H1 (cell line): Measurements from ENCODE around the gene SH3RF3. TPM values are rescaled to one million over a fixed set of nuclear protein-coding genes. Genes with fewer than 3 reads are reported as not detected.

Experiments used
- CTCF ChIA-PET: fragments of 300-600 bp; sonication (Branson Sonifier 250); formaldehyde crosslinking; loops from one replicate; lab custom pipeline; 2021; ENCODE audit not compliant: partially characterized antibody; lab: Charles Lee
- POLR2A ChIA-PET: fragments of 300-600 bp; sonication (Branson Sonifier 250); formaldehyde crosslinking; loops from one replicate; lab custom pipeline; 2021; ENCODE audit warnings: inconsistent platforms; ENCODE audit not compliant: partially characterized antibody; lab: Charles Lee
- DNase-seq, 2 experiments: peaks; one replicate each; pipeline versions ENCODE4 v3.0.0 to v3.0.0-alpha.2; 2010 to 2022; ENCODE audit warnings: low spot score in 2 of 2, low read depth in 1 of 2, mixed read lengths in 1 of 2
- FAIRE-seq: peaks from 2 replicates; lab custom pipeline; 2011; peaks lifted over from hg19 to GRCh38; lab: Jason Lieb, UNC
- H2AFZ ChIP-seq: 2 replicates; pipeline ENCODE4 v1.8.1; 2012; ENCODE audit warnings: low read length, inconsistent platforms
- H2AK5ac ChIP-seq: 2 replicates; pipeline ENCODE4 v1.6.1; 2013; ENCODE audit warnings: low read depth, low read length
- H2BK120ac ChIP-seq: replicated peaks from 2 replicates; pipeline ENCODE3; 2013; ENCODE audit warnings: low read depth, low read length, inconsistent platforms
- H2BK12ac ChIP-seq: 2 replicates; pipeline ENCODE4 v1.6.1; 2013; ENCODE audit warnings: low read depth, low read length
- H2BK15ac ChIP-seq: 2 replicates; pipeline ENCODE4 v1.6.1; 2013; ENCODE audit warnings: low read length
- H2BK20ac ChIP-seq: 2 replicates; pipeline ENCODE4 v1.6.1; 2013; ENCODE audit warnings: low read length
- H2BK5ac ChIP-seq: 2 replicates; pipeline ENCODE4 v1.6.1; 2013; ENCODE audit warnings: low read depth, low read length
- H3K14ac ChIP-seq: 2 replicates; pipeline ENCODE4 v1.6.1; 2013; ENCODE audit warnings: inconsistent platforms; ENCODE audit not compliant: insufficient read length
- H3K18ac ChIP-seq: 2 replicates; pipeline ENCODE4 v1.6.1; 2013; ENCODE audit warnings: low read length; ENCODE audit errors: extremely low read depth
- H3K23ac ChIP-seq: 2 replicates; pipeline ENCODE4 v1.6.1; 2013; ENCODE audit warnings: inconsistent platforms; ENCODE audit not compliant: insufficient read length
- H3K23me2 ChIP-seq: 2 replicates; pipeline ENCODE4 v1.6.1; 2013; ENCODE audit warnings: low read depth, low read length
- H3K27ac ChIP-seq: 2 replicates; pipeline ENCODE4 v1.6.1; 2011; ENCODE audit warnings: low read depth, low read length, inconsistent platforms
- H3K27me3 ChIP-seq, 4 experiments: replicated peaks in 1 of 4; 1 replicate in 1 of 4; 2 replicates in 3 of 4; pipeline versions ENCODE4 v1.6.1 to v1.8.1; 2011 to 2013; ENCODE audit warnings: low read length in 3 of 4, mild to moderate bottlenecking in 3 of 4, inconsistent platforms in 2 of 4, mixed read lengths in 2 of 4, moderate library complexity in 1 of 4; ENCODE audit not compliant: control insufficient read depth in 3 of 4, insufficient read depth in 3 of 4; ENCODE audit errors: extremely low read depth in 1 of 4
- H3K36me3 ChIP-seq, 4 experiments: 2 replicates each; pipeline versions ENCODE4 v1.6.1 to v1.8.1; 2011 to 2013; ENCODE audit warnings: mild to moderate bottlenecking in 4 of 4, low read length in 3 of 4, moderate library complexity in 2 of 4, control low read depth in 1 of 4, inconsistent platforms in 1 of 4; ENCODE audit not compliant: insufficient read depth in 4 of 4, control insufficient read depth in 2 of 4
- H3K4ac ChIP-seq: replicated peaks from 2 replicates; pipeline ENCODE3; 2013; ENCODE audit warnings: low read length, low read depth, mixed read lengths, inconsistent platforms; ENCODE audit not compliant: insufficient read length
- H3K4me1 ChIP-seq, 4 experiments: replicated peaks in 1 of 4; 1 replicate in 1 of 4; 2 replicates in 3 of 4; pipeline versions ENCODE4 v1.6.1 to v1.8.1; 2011 to 2013; ENCODE audit warnings: low read length in 3 of 4, inconsistent platforms in 2 of 4, mixed read lengths in 1 of 4; ENCODE audit not compliant: insufficient read depth in 4 of 4, control insufficient read depth in 3 of 4
- H3K4me2 ChIP-seq, 2 experiments: 2 replicates each; pipeline versions ENCODE4 v1.6.1 to v1.8.1; 2011 to 2013; ENCODE audit warnings: low read depth in 2 of 2, low read length in 2 of 2, control low read depth in 1 of 2, inconsistent platforms in 1 of 2, mild to moderate bottlenecking in 1 of 2; ENCODE audit not compliant: insufficient read depth in 1 of 2
- H3K4me3 ChIP-seq, 4 experiments: fragments of 200-600, 300-600 bp in 1 of 4; sonication (generic), shearing (Covaris generic), sonication (Bioruptor Twin) in 1 of 4; 2 replicates each; pipeline versions ENCODE4 v1.5.1 to v1.8.1; 2011 to 2016; ENCODE audit warnings: low read length in 4 of 4, low read depth in 3 of 4, control low read depth in 2 of 4, inconsistent platforms in 2 of 4, mild to moderate bottlenecking in 2 of 4, mixed read lengths in 1 of 4, moderate library complexity in 1 of 4; ENCODE audit not compliant: insufficient read depth in 2 of 4; ENCODE audit errors: extremely low read depth in 1 of 4
- H3K56ac ChIP-seq: replicated peaks from 2 replicates; pipeline ENCODE3; 2013; ENCODE audit warnings: low read depth, mild to moderate bottlenecking, mixed read lengths, low read length, inconsistent platforms; ENCODE audit not compliant: insufficient read length
- H3K79me1 ChIP-seq: 2 replicates; pipeline ENCODE4 v1.6.1; 2013; ENCODE audit warnings: low read depth, low read length, control low read depth
- H3K79me2 ChIP-seq, 2 experiments: 2 replicates each; pipeline versions ENCODE4 v1.6.1 to v1.8.1; 2012 to 2013; ENCODE audit warnings: low read length in 2 of 2, mild to moderate bottlenecking in 2 of 2, inconsistent platforms in 1 of 2; ENCODE audit not compliant: insufficient read depth in 2 of 2, control insufficient read depth in 1 of 2
- H3K9ac ChIP-seq, 4 experiments: replicated peaks in 1 of 4; 1 replicate in 1 of 4; 2 replicates in 3 of 4; pipeline versions ENCODE4 v1.6.1 to v1.8.1; 2011 to 2013; ENCODE audit warnings: low read depth in 3 of 4, low read length in 3 of 4, control low read depth in 2 of 4, mild to moderate bottlenecking in 2 of 4, moderate library complexity in 2 of 4, inconsistent platforms in 1 of 4; ENCODE audit errors: extremely low read depth in 1 of 4
- H3K9me3 ChIP-seq, 2 experiments: 2 replicates each; pipeline versions ENCODE4 v1.6.1 to v1.8.1; 2012 to 2013; ENCODE audit warnings: mild to moderate bottlenecking in 2 of 2, moderate library complexity in 2 of 2, control low read depth in 1 of 2, inconsistent platforms in 1 of 2, low read depth in 1 of 2, low read length in 1 of 2, mixed read lengths in 1 of 2; ENCODE audit not compliant: insufficient read depth in 2 of 2
- H4K20me1 ChIP-seq, 2 experiments: replicated peaks in 1 of 2; 2 replicates each; pipeline versions ENCODE3 to v1.8.1; 2011 to 2013; ENCODE audit warnings: inconsistent platforms in 2 of 2, low read length in 2 of 2, mild to moderate bottlenecking in 1 of 2; ENCODE audit not compliant: insufficient read depth in 2 of 2, control insufficient read depth in 1 of 2
- H4K5ac ChIP-seq: 2 replicates; pipeline ENCODE4 v1.6.1; 2013; ENCODE audit warnings: low read length, low read depth, mixed read lengths, inconsistent platforms; ENCODE audit not compliant: insufficient read length
- H4K8ac ChIP-seq: 2 replicates; pipeline ENCODE4 v1.8.0; 2013; ENCODE audit warnings: mild to moderate bottlenecking, moderate library complexity, low read length, inconsistent platforms; ENCODE audit not compliant: insufficient read depth; ENCODE audit errors: extremely low read depth
- H4K91ac ChIP-seq: replicated peaks from 2 replicates; pipeline ENCODE3; 2013; ENCODE audit warnings: low read length, mixed read lengths, inconsistent platforms; ENCODE audit not compliant: insufficient read length
- ATF3 ChIP-seq: IDR thresholded peaks from 2 replicates; pipeline ENCODE4 v1.6.1; 2011; ENCODE audit warnings: low read depth, mild to moderate bottlenecking, low read length; ENCODE audit not compliant: insufficient read depth
- BCL11A ChIP-seq, 2 experiments: IDR thresholded peaks; one replicate each; pipeline ENCODE4 v1.6.1; 2011; ENCODE audit warnings: low read depth in 2 of 2, low read length in 2 of 2, mild to moderate bottlenecking in 2 of 2
- CEBPB ChIP-seq: IDR thresholded peaks from 2 replicates; pipeline ENCODE4 v1.6.1; 2012; ENCODE audit warnings: low read depth, low read length
- CREB1 ChIP-seq: IDR thresholded peaks from 2 replicates; pipeline ENCODE4 v1.6.1; 2012; ENCODE audit warnings: inconsistent platforms
- CTBP2 ChIP-seq: IDR thresholded peaks from 2 replicates; pipeline ENCODE4 v1.7.0; 2011; ENCODE audit warnings: borderline replicate concordance, mild to moderate bottlenecking, moderate library complexity, mixed read lengths, low read length; ENCODE audit not compliant: insufficient read depth, insufficient read length
- EGR1 ChIP-seq: IDR thresholded peaks from 2 replicates; pipeline ENCODE4 v1.6.1; 2011; ENCODE audit warnings: low read depth, low read length, borderline replicate concordance
- EP300 ChIP-seq, 2 experiments: IDR thresholded peaks; 1 replicate in 1 of 2; 2 replicates in 1 of 2; pipeline ENCODE4 v1.6.1; 2011 to 2012; ENCODE audit warnings: low read depth in 2 of 2, low read length in 2 of 2, mild to moderate bottlenecking in 2 of 2, borderline replicate concordance in 1 of 2, inconsistent platforms in 1 of 2, moderate library complexity in 1 of 2
- GTF2F1 ChIP-seq: IDR thresholded peaks from 2 replicates; pipeline ENCODE4 v1.6.1; 2012; ENCODE audit warnings: low read depth, low read length, improper control_type of control experiment, borderline replicate concordance
- JUND ChIP-seq: IDR thresholded peaks from 2 replicates; pipeline ENCODE4 v1.6.1; 2011; ENCODE audit warnings: mild to moderate bottlenecking, improper control_type of control experiment, low read length
- NANOG ChIP-seq: IDR thresholded peaks from 2 replicates; pipeline ENCODE4 v1.6.1; 2011; ENCODE audit warnings: low read length, low read depth, mild to moderate bottlenecking, inconsistent platforms; ENCODE audit not compliant: insufficient read depth, poor library complexity, severe bottlenecking
- RFX5 ChIP-seq: IDR thresholded peaks from 2 replicates; pipeline ENCODE4 v1.6.1; 2011; ENCODE audit warnings: low read depth, low read length, improper control_type of control experiment, borderline replicate concordance
- RNF2 ChIP-seq: fragments of 200-900, 300-1000 bp; sonication (generic); IDR thresholded peaks from 2 replicates; pipeline ENCODE4 v1.7.1; 2016; ENCODE audit warnings: borderline replicate concordance, low read depth, mild to moderate bottlenecking, antibody characterized with exemption, low read length; ENCODE audit not compliant: poor library complexity, severe bottlenecking; ENCODE audit errors: missing control alignments
- SUZ12 ChIP-seq: fragments of 200-600 bp; sonication (generic); IDR thresholded peaks from 2 replicates; pipeline ENCODE4 v1.6.1; 2012; ENCODE audit warnings: mild to moderate bottlenecking, inconsistent platforms, low read length, moderate library complexity, mixed read lengths
- TAF7 ChIP-seq: optimal IDR thresholded peaks from 2 replicates; pipeline ENCODE3; 2011; ENCODE audit warnings: low read depth, mild to moderate bottlenecking, inconsistent platforms, low read length, moderate library complexity, borderline replicate concordance
- WGBS, 2 experiments: shearing (Covaris generic) in 1 of 2; methylation state at CpG; one replicate each; pipeline versions ENCODE4 v1.1.6 to v1.1.7; 2013 to 2015; ENCODE audit warnings: low lambda C conversion rate in 2 of 2, mixed read lengths in 2 of 2, inconsistent platforms in 1 of 2, low coverage in 1 of 2, missing lambda C conversion rate in 1 of 2; ENCODE audit not compliant: insufficient replicate concordance in 2 of 2, insufficient coverage in 1 of 2, insufficient read length in 1 of 2; ENCODE audit errors: extremely low coverage in 1 of 2, missing lambda C conversion rate in 1 of 2; 5-methylcytosine and 5-hydroxymethylcytosine counted together
- polyA plus RNA-seq, 7 experiments: library from polyadenylated mRNA; depleted of rRNA in 3 of 7; stranded (reverse) in 5 of 7; unstranded in 2 of 7; fragments of >200 nt in 5 of 7; fragments of 200-250 nt in 2 of 7; gene quantifications; 1 replicate in 5 of 7; 2 replicates in 1 of 7; 4 replicates in 1 of 7; pipeline versions ENCODE4 v1.2.1 to v1.2.3, GENCODE V29; 2011 to 2013; ENCODE audit warnings: missing spikeins in 2 of 7, mixed read lengths in 2 of 7
- total RNA-seq: library from RNA; stranded (reverse); fragmentation: NEBNext Ultra II Directional; extraction: Animal tissue kit (Norgen Biotek cat#: 25700); gene quantifications from 2 replicates; pipeline ENCODE4 v1.2.1, GENCODE V29; 2021

Gene SH3RF3
- total and polyA plus RNA-seq, 2 of the 8 experiments (the other 6 are each of a cell fraction or from before 2014, with no cell fraction given): 0.11 to 0.65 TPM

DNA sequence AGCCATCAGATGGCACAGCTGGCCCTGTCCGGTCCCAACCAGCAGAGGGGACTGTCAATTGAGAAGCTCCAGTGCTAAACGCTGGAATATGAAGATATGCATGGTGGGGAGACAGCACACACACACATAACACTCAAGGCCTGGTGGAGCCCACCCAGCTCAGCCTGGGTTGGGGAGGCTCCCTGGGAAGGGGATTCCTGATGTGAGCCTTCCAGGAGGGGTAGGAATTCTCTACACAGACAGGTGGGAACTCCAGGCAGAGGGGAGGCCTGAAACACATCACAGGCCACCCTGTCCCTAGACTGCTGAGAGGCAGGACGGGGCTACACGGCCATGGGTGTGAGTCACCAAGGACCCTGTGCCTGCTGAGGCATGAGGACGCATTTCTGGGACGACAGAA lies 49.4 kb upstream of the SH3RF3 start:
- Histone ChIP-seq H2BK15ac (no peak overlapping the region), H2BK12ac (no peak overlapping the region), H4K20me1 (no peaks in the 10 kb centered on the region), H3K36me3 (no peaks in the 10 kb centered on the region), H3K56ac (no peak overlapping the region), H4K91ac (no peak overlapping the region), H3K27ac (no peak overlapping the region), H2AK5ac (no peak overlapping the region), H3K4me2 (no peak overlapping the region), H3K79me2 (no peaks in the 10 kb centered on the region), H3K23me2 (no peaks in the 10 kb centered on the region), H2BK120ac (no peak overlapping the region), H3K14ac (no peak overlapping the region), H3K23ac (no peak overlapping the region), H3K4ac (no peak overlapping the region), H3K9ac (no peak overlapping the region), H2AFZ (no peak overlapping the region), H3K4me1 (no peaks in the 10 kb centered on the region), H3K4me3 (no peak overlapping the region), H4K8ac (no peak overlapping the region), H3K27me3 (no peaks in the 10 kb centered on the region), H3K18ac (no peak overlapping the region), H3K9me3 (no peaks in the 10 kb centered on the region), H2BK20ac (no peak overlapping the region), H4K5ac (no peak overlapping the region), H2BK5ac (no peak overlapping the region), H3K79me1 (no peaks in the 10 kb centered on the region)
- no peak for FAIRE-seq
- ChIA-PET POLR2A (no interaction called here), CTCF (no interaction called here)
- 90% methylated on average over 6 of the region's 6 CpGs; no CpG with 5 or more reads in 1 of the 2 experiments for WGBS, 2 experiments
- DNase-seq: no peak
- TF ChIP-seq GTF2F1: no peak
- TF ChIP-seq ATF3: no peak
- TF ChIP-seq CTBP2: no peak
- TF ChIP-seq TAF7: no peak
- no peak for TF ChIP-seq BCL11A (IDR thresholded peaks at IDR 0.05; ENCODE audit: low read depth in 2 of 2, low read length in 2 of 2)
- TF ChIP-seq CREB1: no peak
- no peak for TF ChIP-seq RFX5
- no peak for TF ChIP-seq EP300 (IDR thresholded peaks at IDR 0.05; ENCODE audit: borderline replicate concordance in 1 of 2, low read depth in 2 of 2, low read length in 2 of 2)
- TF ChIP-seq JUND: no peak
- TF ChIP-seq SUZ12: no peak
- no peak for TF ChIP-seq EGR1
- TF ChIP-seq RNF2: no peak
- TF ChIP-seq CEBPB: no peak
- no peak for TF ChIP-seq NANOG
